HG02588 (cell line): ENCODE data around the gene MON2.

Experiments used
- ATAC-seq: cut with Tn5 transposase; IDR thresholded peaks from one replicate; pipeline ENCODE4 v1.9.1; 2021; ENCODE audit warnings: mild to moderate bottlenecking, moderate library complexity; ENCODE audit not compliant: unreplicated experiment

MON2 gene

DNA sequence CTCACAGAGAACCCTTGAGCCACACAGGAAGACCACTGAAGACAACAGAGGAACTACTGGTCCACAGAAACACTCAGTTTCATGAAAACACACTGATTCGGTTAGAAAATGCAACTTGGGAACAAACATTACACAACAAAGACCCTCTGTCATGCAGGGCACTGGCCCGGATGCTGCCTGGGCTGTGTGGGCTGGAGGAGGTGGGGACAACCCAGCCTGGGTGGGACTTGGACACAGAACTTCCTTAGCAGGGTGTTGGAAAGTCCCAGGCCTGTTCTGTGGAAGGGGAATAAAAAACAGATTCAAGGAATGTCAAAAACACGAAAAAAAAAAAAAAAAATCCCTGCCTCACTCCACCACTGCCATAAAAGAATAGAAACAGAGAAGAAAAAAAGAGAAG, 181.0 kb downstream of the MON2 start:
- ATAC-seq, result no peak

GRCh38 chr12:62649412-62650138, 182.9 kb downstream of the MON2 start:
- no peak for ATAC-seq
